HG02610 (cell line): ENCODE results near the gene LIMS1.
"Not testable (repeated sequence)": the region's sequence is repeated elsewhere in the genome, so short reads cannot be mapped to it uniquely, and the experiment has no call there.

ENCODE experiments used
- ATAC-seq: cut with Tn5 transposase; IDR thresholded peaks from one replicate; pipeline ENCODE4 v1.9.1; 2021; ENCODE audit warnings: mild to moderate bottlenecking, moderate library complexity; ENCODE audit not compliant: unreplicated experiment

The LIMS1 gene

DNA sequence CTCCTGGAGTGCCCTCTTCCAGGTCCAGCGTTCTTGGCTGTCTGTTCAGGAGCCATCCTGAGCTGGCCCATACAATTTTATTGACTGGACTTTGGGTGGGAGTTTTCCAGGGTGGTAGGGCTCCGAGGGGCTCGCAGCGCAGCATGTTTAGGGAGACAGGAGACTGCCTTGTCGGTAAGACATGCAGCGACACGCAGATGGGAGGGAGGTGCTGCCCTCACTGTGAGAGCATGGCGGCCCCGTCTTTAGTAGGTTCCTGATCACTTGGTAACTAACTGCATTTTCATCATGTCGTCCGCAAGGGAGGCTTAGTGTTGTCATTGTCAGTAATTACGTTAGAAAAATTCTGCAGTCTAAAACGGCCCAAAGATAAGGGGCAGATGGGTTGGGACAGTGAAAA is 121.0 kb downstream of the LIMS1 start:
- ATAC-seq, result not testable (repeated sequence)

DNA sequence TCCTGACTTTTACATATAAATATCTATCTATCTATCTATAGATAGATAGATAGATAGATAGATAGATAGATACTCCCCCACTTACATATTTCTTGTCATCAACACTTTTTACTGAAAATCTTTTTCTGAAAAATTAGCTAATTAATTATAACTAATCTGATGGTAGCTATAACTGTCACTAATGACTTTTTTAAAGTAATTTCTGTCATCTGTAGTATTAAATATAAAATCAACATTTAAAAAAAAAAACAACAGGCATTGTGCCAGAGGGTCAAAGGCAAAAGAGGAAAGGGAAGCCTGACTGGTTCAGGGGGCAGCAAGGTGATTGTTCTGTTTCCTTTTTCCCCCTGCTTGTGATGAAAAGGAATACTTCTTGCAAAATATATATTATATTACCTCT is 122.0 kb downstream of the LIMS1 start:
- not testable (repeated sequence) for ATAC-seq

DNA sequence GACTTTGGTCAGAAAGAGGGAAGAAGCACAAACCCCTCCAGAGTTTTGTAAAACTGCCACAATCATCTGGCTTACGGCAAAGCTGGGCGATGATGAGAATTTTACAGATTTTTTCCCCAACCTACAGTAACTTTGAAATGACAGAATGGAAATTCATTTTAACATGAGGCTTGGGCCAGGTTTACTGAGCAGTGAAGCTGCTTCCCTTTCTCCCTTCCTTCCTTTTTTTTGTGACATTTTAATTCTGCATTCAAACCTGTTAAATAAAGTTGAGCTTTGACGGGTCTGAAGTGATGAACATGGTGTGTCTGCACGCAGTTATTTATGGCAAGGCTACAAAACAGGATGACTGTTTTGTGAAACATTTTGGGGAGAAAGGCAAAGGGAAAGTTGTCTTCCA is 123.2 kb downstream of the LIMS1 start:
- ATAC-seq, result not testable (repeated sequence)

DNA sequence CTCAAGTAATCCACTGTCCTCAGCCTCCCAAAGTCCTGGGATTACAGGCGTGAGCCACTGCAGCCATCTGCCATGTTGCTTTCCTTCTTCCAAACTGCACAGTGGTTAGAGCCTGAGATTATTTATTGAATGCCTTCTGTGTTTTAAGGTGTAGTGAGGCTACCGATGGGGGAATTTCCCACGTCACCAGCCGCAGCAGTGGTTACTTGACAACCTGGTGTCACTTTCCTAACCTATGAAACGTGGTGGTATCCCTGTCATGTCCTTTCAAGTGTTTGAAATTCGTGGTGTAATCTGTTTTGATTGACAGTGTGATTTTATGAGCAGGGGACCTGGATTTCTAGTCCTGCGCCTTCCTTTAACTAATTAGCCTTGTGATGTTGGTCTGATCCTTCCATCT is 124.3 kb downstream of the LIMS1 start:
- peak; percentile 70 for ATAC-seq

DNA sequence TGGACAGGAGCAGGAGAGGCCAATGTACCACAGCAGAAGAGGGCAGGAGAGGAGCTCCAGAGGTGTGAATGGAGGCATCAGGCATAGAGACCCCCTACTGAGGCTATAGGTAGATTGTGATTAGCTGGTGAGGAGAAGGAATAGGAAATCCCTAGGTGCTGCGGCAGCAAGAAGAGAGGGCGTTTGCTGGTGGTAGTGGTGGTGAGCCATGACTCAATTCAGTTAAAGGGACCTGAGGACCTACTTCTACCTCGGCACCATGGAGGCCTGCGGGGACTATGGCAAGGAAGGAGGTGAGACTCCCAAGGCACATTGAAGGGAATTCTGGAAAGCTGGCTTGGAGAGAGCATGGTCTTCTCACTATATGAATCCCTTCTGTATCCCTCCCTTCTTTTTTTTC is 127.2 kb downstream of the LIMS1 start:
- not testable (repeated sequence) for ATAC-seq

DNA sequence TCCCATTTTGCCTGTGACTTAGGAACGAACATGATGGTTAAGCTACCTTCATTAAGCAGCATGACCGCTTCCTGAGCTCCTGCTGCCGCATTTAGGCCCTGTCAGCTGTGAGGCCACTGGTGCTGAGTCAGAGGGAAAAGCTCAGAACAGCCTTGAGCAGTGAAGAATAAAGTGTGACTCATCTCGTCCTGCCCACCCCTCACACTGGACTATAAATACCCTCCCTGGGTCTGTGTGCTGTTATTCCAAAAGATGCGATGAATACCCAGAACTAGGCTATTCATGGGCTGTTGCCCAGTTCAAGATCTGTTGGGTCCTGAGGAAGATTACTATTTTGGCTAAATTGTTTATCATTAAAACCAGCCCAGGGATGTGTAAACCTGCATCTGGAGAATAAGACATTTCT is 127.9 kb downstream of the LIMS1 start:
- peak; percentile 97 for ATAC-seq

DNA sequence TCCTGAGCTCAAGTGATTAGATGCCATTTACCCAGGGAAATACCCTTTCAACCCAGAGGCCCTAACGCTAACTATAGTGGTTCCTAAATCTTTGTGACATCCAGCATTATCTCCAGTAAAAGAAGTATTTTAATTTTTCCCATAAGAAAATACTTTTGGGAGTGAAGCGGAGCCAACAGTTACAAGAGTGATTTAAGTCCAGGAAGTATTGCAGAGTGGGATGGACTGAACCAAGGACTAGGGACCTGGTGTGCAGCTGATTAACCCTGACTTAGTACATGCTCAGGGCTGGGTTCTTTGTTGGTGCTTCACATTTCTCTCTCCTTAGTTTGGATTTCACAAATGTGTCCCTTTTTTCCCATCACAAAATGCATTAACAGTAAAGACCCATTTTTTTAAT is 129.1 kb downstream of the LIMS1 start:
- ATAC-seq, result not testable (repeated sequence)

DNA sequence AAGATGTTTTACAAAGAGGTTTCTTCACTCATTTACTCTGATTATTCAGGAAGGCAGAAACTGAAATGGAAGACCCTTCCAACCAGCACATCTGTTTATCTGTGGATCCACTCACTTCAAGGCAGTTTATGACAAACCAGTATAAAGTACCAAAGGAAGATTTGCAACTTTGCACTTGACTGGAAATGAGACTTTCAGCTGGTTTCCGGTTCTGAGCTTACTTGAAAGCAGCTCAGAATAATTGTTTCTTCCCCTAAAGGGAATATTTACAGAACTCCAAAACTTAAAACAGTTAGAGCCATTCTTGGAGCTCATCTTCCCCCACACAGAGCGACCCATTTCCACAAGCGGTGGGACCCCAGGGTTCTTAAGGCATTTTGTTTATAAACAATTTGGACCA is 129.8 kb downstream of the LIMS1 start:
- not testable (repeated sequence) for ATAC-seq

DNA sequence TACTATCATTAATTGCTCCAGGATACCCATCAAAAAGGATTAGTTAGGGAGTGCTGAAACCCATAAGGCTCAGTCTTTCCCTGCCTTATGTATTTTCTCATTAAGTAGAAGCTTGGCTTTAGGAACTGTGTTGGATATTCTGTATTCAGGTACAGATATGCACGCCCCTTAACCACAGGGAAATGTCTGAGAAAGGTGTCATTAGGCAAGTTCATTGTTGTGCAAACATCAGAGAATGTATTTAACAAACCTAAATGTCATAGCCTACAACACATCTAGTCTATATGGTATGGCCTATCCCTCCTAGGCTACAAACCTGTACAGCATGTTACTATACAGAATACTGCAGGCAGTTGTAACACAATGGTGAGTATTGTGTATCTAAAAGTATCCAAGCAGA is 130.7 kb downstream of the LIMS1 start:
- not testable (repeated sequence) for ATAC-seq

DNA sequence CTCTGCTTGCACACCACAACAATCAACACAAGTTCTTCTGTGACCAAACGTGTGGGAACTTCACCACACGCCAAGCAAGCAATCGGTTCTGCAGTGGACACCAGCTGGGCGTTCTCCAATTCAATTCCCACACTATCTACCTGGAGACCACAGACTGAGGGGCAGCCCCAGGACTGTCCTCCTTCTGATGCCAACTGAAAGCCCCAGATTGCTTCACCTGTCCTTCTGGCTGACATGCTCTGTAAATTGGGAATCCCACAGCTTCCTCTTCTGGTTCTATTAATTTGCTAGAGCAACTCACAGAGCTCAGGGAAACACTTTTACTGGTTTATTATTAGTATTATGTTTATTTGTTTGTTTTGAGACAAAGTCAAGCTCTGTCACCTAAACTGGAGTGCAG is 131.7 kb downstream of the LIMS1 start:
- ATAC-seq, result not testable (repeated sequence)

DNA sequence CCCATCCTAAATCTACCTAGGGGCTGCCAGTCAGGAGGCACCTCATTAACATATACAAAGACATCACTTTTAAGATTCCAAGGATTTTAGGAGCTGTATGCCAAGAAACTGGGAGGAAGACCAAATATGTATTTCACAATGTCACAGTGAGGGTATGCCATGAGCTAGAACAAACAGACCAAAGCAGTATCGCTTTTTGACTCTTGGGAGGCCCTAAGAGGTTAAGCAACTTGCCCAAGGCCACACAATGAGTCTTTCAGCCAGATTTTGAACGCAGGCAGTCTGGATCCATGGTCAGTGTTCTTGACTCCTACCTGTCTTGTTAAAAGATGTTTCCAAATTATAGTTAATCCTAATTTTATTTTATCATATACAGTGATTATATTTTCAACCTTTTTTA is 132.9 kb downstream of the LIMS1 start:
- not testable (repeated sequence) for ATAC-seq

DNA sequence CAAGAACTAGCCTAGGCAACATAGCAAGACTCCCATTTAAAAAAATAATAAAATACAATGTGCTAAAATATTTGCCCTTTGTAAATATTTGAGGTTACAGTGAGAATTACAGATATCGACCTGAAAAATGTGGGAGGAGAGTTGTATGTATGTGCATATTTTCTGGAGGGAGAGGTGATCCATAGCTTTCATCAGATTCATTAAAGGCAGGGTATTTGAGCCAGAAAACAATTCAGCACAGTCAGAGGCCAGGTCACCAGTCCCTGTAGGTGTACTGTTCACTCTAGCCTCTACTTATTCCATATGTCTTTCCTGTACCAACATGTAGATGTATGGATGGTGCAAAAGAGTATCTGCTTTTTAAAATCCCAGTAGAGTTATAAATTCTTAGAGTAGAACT is 136.0 kb downstream of the LIMS1 start:
- not testable (repeated sequence) for ATAC-seq

DNA sequence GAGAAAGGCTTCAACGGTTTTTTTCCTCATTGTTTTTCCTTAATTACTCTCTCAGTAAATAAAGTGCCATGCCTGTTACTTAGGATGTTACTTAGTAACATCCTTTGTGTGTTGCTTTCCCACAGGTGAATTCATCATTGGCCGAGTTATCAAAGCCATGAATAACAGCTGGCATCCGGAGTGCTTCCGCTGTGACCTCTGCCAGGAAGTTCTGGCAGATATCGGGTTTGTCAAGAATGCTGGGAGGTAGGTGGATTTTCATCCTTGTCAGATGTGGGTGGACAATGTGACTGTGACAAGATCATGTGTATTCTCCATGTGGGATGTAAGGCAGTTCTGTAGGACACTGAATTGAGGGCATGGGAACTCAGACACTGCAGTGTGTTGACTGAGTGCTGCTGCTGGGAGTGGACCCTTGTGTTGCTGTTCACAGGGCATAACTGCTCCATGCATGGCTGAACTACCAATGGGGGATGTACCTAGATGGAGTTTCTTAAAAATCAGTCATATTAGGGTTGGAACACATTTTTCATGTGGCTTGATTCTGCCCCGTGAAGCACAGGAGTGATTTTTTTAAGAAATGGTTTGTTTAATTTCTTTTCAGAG is 138.0 kb downstream of the LIMS1 start:
- not testable (repeated sequence) for ATAC-seq

DNA sequence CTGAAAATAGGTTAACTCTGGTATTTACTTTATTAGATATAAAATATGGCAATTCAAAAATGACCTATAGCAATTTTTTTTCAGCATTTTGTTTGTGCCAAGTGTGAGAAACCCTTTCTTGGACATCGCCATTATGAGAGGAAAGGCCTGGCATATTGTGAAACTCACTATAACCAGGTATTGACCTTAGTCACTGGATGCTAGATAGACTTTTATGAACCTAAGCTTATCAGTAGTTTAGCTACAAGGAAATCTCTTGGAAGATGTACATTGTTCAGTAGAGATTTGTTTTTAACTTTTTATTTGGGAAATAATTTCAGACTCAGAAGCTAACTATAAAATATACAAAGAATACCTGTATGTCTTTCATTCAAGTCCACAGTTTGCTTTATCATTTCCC is 142.3 kb downstream of the LIMS1 start:
- not testable (repeated sequence) for ATAC-seq

DNA sequence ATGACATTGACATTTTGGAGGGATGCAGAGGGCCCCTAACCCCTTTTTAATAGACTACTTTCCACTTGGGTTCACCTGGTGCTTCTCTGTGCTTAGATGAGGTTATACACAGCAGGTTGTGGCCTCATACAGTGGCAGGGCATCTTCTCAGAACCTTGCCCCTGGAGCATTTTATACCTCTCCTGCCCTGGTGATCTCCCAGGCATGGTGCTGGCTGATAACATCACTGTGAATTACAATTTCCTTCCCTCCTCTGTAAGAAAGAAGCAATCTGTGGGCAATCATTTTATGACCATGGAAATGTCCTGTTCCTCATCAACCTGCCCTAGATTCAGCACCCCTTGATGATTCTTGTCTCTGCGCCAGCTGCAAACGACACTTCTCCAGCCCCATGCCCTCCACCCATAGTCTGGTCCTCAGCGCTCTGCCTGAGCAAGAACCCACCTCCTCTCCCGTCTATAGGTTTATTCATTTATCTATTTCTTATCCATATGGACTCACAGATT is 143.0 kb downstream of the LIMS1 start:
- not testable (repeated sequence) for ATAC-seq

DNA sequence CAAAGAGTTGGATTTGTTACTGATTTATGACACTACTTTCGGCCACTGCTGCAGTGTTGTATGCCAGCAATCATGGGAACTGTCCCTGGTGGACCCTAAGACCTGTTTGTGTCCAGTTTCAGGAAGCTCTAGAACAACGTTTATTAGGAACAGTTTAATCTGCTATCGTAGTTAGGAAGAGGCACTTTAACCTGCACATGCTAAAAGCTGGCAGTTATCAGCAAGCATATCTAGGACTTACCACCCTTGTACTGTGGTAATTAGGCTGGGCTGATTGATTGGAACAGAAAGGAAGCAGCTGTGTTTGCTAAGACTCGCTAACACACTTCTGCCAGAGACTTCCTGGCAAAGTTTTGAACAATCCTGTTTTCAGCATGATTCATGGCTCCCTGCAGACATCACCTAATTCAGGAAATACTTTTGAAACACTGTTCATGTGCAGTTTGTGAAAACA is 144.0 kb downstream of the LIMS1 start:
- not testable (repeated sequence) for ATAC-seq

DNA sequence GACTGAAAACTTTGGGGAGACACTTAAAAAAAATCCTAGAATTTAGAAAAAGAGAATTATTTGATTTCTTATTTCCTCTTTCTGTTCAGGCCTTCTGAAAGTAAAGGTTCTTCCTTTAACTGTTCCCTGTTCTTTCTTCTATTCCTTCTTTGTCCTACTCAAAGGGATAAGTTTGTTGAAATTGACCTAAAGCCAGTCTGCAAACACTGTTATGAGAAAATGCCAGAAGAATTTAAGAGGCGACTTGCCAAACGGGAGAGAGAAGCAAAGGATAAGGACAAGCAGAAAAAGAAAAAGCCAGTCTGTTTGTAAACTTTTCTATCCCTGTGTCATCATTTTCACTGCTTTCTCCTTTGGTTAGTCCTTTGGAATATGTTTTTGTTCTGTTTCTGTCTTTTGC is 146.5 kb downstream of the LIMS1 start:
- ATAC-seq, result not testable (repeated sequence)

DNA sequence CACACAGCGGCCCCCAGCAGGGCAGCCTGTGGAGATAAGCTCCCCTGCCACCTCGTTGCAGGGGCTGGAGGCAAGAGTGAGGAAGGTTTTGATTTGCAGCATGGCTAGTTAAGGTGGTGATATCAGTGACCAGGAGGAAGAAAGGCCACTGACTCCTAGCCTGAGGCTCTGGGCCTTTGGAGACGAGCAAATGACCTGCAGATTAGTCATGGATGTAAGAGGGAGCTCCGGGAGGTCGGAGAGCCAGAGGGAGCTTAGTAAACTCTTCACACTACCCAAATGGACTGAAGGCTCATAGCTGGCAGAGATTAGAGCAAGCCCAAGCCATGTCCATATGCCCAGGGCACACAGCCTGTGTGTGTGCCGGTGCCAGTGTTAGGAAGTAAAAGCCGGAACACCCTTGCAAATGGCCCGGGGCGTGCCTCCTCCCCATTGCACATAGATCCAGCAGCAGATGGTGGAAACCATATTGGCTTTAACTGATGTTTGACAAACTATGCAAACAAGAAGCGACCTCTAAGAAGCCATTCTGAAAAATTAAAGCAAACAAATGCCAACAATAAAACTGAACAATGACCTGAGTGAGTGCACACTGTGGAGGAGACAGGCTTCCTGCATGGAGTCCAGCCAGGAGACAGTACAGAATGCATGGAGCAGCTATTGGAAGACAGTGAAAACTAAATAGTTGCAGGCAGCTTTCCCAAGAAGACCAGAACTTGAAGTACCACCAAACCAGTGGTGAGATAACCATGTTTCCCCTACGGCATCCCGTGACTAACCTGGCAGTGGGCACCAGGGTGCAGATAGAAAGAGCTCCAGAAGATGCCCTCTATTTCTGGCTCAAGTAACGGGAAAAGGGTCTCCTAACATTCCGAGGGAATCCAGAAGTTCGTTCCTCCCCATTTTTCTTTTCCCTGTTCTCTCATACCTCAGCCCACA is 154.8 kb downstream of the LIMS1 start:
- ATAC-seq, result not testable (repeated sequence)

DNA sequence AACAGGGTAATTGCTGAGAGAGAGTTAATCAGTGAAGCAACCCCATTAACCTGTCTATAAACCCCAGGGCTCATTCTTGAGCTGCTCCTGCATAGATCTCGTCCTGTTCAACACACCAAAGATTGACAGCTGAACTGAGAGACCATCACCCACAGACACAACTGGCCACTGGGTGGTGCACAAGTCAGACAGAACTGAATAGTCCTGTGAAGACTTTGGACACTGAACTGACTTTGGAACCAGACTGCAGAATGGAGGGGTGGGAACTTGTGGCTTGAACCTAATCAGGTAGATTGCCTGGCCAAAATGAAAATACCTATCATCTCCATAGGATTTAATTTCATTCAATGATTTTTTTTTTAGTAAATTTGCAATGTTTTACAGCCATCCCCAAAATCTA is 155.7 kb downstream of the LIMS1 start:
- ATAC-seq, result peak; percentile 75

DNA sequence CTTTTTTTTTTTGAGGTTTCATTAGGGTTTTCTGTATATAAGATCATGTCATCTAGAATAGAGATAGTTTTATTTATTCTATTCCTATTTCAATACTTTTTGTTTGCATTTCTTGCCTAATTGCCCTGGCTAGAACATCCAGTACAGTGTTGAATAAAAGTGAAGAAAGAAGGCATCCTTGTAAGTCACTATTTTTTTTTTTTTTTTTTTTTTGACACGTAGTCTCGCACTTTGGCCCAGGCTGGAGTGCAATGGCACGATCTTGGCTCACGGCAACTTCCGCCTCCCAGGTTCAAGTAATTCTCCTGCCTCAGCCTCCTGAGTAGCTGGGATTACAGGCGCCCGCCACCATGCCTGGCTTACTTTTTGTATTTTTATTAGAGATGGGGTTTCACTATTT is 157.2 kb downstream of the LIMS1 start:
- ATAC-seq, result no peak

DNA sequence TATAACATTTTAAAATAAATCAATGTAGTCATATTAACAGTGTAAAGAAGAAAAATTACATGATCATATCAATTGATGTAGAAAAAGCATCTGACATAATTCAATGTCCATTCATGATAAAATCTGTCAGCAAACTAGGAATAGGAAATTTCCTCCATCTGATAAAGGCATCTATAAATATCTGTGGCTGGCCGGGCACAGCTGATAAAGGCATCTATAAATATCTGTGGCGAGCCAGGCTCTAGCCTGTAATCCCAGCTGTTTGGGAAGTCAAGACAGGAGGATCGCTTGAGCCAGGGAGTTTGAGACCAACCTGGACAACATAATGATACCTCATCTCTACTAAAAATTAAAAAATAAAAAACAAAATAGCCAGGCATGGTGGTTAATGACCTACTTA is 166.9 kb downstream of the LIMS1 start:
- no peak for ATAC-seq

DNA sequence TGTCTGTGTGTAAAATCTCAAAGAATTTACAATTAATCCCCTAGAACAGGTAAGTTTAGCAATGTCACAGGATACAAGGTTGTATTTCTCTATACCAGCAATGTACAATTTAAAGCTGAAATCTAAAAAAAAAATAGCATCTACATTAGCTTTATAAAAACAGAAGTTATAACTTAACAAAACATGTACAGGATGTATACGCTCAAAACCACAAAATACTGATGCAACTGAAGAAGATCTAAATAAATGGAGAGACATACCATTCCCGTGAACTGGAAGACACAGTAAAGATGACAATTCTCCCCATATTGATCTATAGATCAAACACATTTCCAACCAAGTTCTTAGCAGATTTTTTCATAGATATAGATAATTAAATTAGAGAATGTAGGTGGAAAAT is 167.5 kb downstream of the LIMS1 start:
- no peak for ATAC-seq
